H9 (cell line): ENCODE data around the gene ADM. TPM values are rescaled to one million over a fixed set of nuclear protein-coding genes. Genes with fewer than 3 reads are reported as not detected.

Experiments
- DNase-seq: peaks from one replicate; pipeline ENCODE4 v3.0.0-alpha.2; 2017
- H2AFZ ChIP-seq: one replicate; pipeline ENCODE4 v1.6.1; 2013; ENCODE audit warnings: mild to moderate bottlenecking, low read length, control low read depth, moderate library complexity
- H2AK5ac ChIP-seq: 2 replicates; pipeline ENCODE4 v1.6.1; 2013; ENCODE audit warnings: low read length, control low read depth, mixed read lengths; ENCODE audit not compliant: insufficient read length
- H2BK120ac ChIP-seq: one replicate; pipeline ENCODE4 v1.6.1; 2013; ENCODE audit warnings: low read depth, mild to moderate bottlenecking, low read length, control low read depth, inconsistent platforms; ENCODE audit not compliant: poor library complexity, severe bottlenecking
- H2BK12ac ChIP-seq: 2 replicates; pipeline ENCODE4 v1.6.1; 2013; ENCODE audit warnings: low read length, control low read depth, mixed read lengths, low read depth; ENCODE audit not compliant: insufficient read length
- H2BK15ac ChIP-seq: 2 replicates; pipeline ENCODE4 v1.6.1; 2013; ENCODE audit warnings: low read depth, low read length, control low read depth
- H2BK20ac ChIP-seq: one replicate; pipeline ENCODE4 v1.6.1; 2013; ENCODE audit warnings: low read depth, mild to moderate bottlenecking, low read length, control low read depth, inconsistent platforms; ENCODE audit not compliant: poor library complexity, severe bottlenecking
- H2BK5ac ChIP-seq: 2 replicates; pipeline ENCODE4 v1.6.1; 2013; ENCODE audit warnings: low read length, control low read depth, mixed read lengths; ENCODE audit not compliant: insufficient read length
- H3K14ac ChIP-seq: 2 replicates; pipeline ENCODE4 v1.6.1; 2013; ENCODE audit warnings: low read length, control low read depth; ENCODE audit not compliant: insufficient read depth
- H3K18ac ChIP-seq: 2 replicates; pipeline ENCODE4 v1.6.1; 2013; ENCODE audit warnings: low read depth, mild to moderate bottlenecking, mixed read lengths, low read length, control low read depth; ENCODE audit not compliant: insufficient read length
- H3K23ac ChIP-seq: 2 replicates; pipeline ENCODE4 v1.6.1; 2013; ENCODE audit warnings: low read length, control low read depth, mixed read lengths, low read depth; ENCODE audit not compliant: insufficient read length
- H3K23me2 ChIP-seq: 2 replicates; pipeline ENCODE4 v1.6.1; 2013; ENCODE audit warnings: low read depth, mild to moderate bottlenecking, mixed read lengths, low read length, control low read depth; ENCODE audit not compliant: insufficient read length, poor library complexity, severe bottlenecking
- H3K27ac ChIP-seq: 2 replicates; pipeline ENCODE4 v1.5.1; 2013; ENCODE audit warnings: low read length, control low read depth, mixed read lengths, low read depth; ENCODE audit not compliant: insufficient read length
- H3K27me3 ChIP-seq: 2 replicates; pipeline ENCODE4 v1.6.1; 2013; ENCODE audit warnings: low read length, control low read depth, inconsistent platforms; ENCODE audit not compliant: insufficient read depth
- H3K4ac ChIP-seq: 2 replicates; pipeline ENCODE4 v1.6.1; 2013; ENCODE audit warnings: low read depth, mild to moderate bottlenecking, control low read depth, inconsistent platforms, low read length, moderate library complexity
- H3K4me1 ChIP-seq: 2 replicates; pipeline ENCODE4 v1.6.1; 2013; ENCODE audit warnings: low read length, control low read depth, inconsistent platforms; ENCODE audit not compliant: insufficient read depth
- H3K4me2 ChIP-seq: 2 replicates; pipeline ENCODE4 v1.6.1; 2013; ENCODE audit warnings: low read length, control low read depth, mixed read lengths; ENCODE audit not compliant: insufficient read length, insufficient read depth
- H3K56ac ChIP-seq: 2 replicates; pipeline ENCODE4 v1.6.1; 2013; ENCODE audit warnings: low read depth, mild to moderate bottlenecking, mixed read lengths, low read length, control low read depth; ENCODE audit not compliant: insufficient read length
- H3K79me1 ChIP-seq: 2 replicates; pipeline ENCODE4 v1.6.1; 2013; ENCODE audit warnings: low read depth, mild to moderate bottlenecking, moderate library complexity, low read length, control low read depth, inconsistent platforms; ENCODE audit not compliant: insufficient read depth, poor library complexity, severe bottlenecking
- H3K79me2 ChIP-seq: 2 replicates; pipeline ENCODE4 v1.6.1; 2013; ENCODE audit warnings: low read length, control low read depth, inconsistent platforms; ENCODE audit not compliant: insufficient read depth
- H3K9ac ChIP-seq: 2 replicates; pipeline ENCODE4 v1.6.1; 2013; ENCODE audit warnings: low read length, control low read depth, mixed read lengths; ENCODE audit not compliant: insufficient read length; ENCODE audit errors: extremely low read depth
- H3K9me3 ChIP-seq: one replicate; pipeline ENCODE4 v1.6.1; 2013; ENCODE audit warnings: low read depth, low read length, inconsistent platforms; ENCODE audit not compliant: control insufficient read depth
- H3T11ph ChIP-seq: one replicate; pipeline ENCODE4 v1.6.1; 2013; ENCODE audit warnings: mild to moderate bottlenecking, low read length, control low read depth, inconsistent platforms
- H4K20me1 ChIP-seq: one replicate; pipeline ENCODE4 v1.6.1; 2013; ENCODE audit not compliant: control insufficient read depth, insufficient read length, insufficient read depth
- H4K5ac ChIP-seq: 2 replicates; pipeline ENCODE4 v1.6.1; 2013; ENCODE audit warnings: low read depth, mild to moderate bottlenecking, mixed read lengths, low read length, control low read depth; ENCODE audit not compliant: insufficient read length
- H4K8ac ChIP-seq: replicated peaks from 2 replicates; pipeline ENCODE4 v1.6.1; 2013; ENCODE audit warnings: low read length, control low read depth, mixed read lengths, low read depth; ENCODE audit not compliant: insufficient read length
- H4K91ac ChIP-seq: 2 replicates; pipeline ENCODE4 v1.6.1; 2013; ENCODE audit warnings: low read depth, mild to moderate bottlenecking, moderate library complexity, mixed read lengths, low read length, control low read depth; ENCODE audit not compliant: insufficient read length
- H3K27ac Mint-ChIP-seq, 3 experiments: 2 replicates in 2 of 3; 3 replicates in 1 of 3; pipeline ENCODE4 v1.8.0; 2020 to 2021; ENCODE audit warnings: mixed read lengths in 3 of 3, mild to moderate bottlenecking in 1 of 3, moderate library complexity in 1 of 3
- H3K27me3 Mint-ChIP-seq: 2 replicates; pipeline ENCODE4 v1.8.0; 2021; ENCODE audit warnings: low read depth, mild to moderate bottlenecking, moderate library complexity, mixed read lengths
- H3K36me3 Mint-ChIP-seq, 3 experiments: 2 replicates in 2 of 3; 3 replicates in 1 of 3; pipeline ENCODE4 v1.8.0; 2020 to 2021; ENCODE audit warnings: low read depth in 3 of 3, mixed read lengths in 3 of 3; ENCODE audit not compliant: insufficient read depth in 1 of 3
- H3K4me1 Mint-ChIP-seq, 2 experiments: 2 replicates each; pipeline ENCODE4 v1.8.0; 2020; ENCODE audit warnings: mixed read lengths in 2 of 2
- H3K4me3 Mint-ChIP-seq, 2 experiments: 2 replicates in 1 of 2; 3 replicates in 1 of 2; pipeline ENCODE4 v1.8.0; 2020 to 2021; ENCODE audit warnings: mild to moderate bottlenecking in 2 of 2, mixed read lengths in 2 of 2, moderate library complexity in 1 of 2
- H3K9me3 Mint-ChIP-seq, 2 experiments: 2 replicates in 1 of 2; 3 replicates in 1 of 2; pipeline ENCODE4 v1.8.0; 2020; ENCODE audit warnings: mild to moderate bottlenecking in 2 of 2, mixed read lengths in 2 of 2, moderate library complexity in 1 of 2
- CTCF ChIP-seq: fragments of 200-600 bp; sonication (generic); conservative IDR thresholded peaks from 3 replicates; pipeline ENCODE4 v1.8.0; 2021; ENCODE audit warnings: antibody characterized with exemption, mild to moderate bottlenecking
- WGBS: extraction: QIAGEN DNeasy Blood & Tissue Kit; methylation state at CpG from one replicate; pipeline ENCODE4 v1.1.7; 2013; ENCODE audit warnings: missing lambda C conversion rate, low lambda C conversion rate, mixed read lengths; ENCODE audit not compliant: insufficient read length; ENCODE audit errors: extremely low coverage; 5-methylcytosine and 5-hydroxymethylcytosine counted together
- total RNA-seq: library from RNA; stranded (reverse); gene quantifications from 2 replicates; pipeline ENCODE4 v1.2.1, GENCODE V29; 2021

Gene ADM
- total RNA-seq, 1 experiment from 2014 or later = 99.1 TPM

GRCh38 chr11:10311802-10312201 is 6.9 kb downstream of the ADM start:
- Histone ChIP-seq H2AK5ac (no peak overlapping the region), H4K20me1 (no peaks in the 10 kb centered on the region), H3K23ac (no peak overlapping the region), H2BK12ac (no peak overlapping the region), H3T11ph (no peak overlapping the region), H3K4me2 (no peak overlapping the region), H3K56ac (no peak overlapping the region), H3K4me1 (peaks cover 8% of the 10 kb centered on the region), H4K8ac (no peak overlapping the region), H2BK5ac (no peak overlapping the region), H4K91ac (no peak overlapping the region), H3K9me3 (no peaks in the 10 kb centered on the region), H3K23me2 (no peaks in the 10 kb centered on the region), H2AFZ (no peak overlapping the region), H2BK20ac (no peak overlapping the region), H3K18ac (no peak overlapping the region), H2BK120ac (no peak overlapping the region), H3K27me3 (no peaks in the 10 kb centered on the region), H3K4ac (no peak overlapping the region), H3K14ac (no peak overlapping the region), H3K79me1 (no peaks in the 10 kb centered on the region), H2BK15ac (no peak overlapping the region), H3K79me2 (no peaks in the 10 kb centered on the region; the same call in 1 of the 2 replicates), H3K9ac (no peak overlapping the region), H3K27ac (no peak overlapping the region), H4K5ac (no peak overlapping the region)
- no peak for TF ChIP-seq CTCF
- Mint-ChIP-seq H3K4me3 (no peak overlapping the region), H3K36me3 (peaks cover 5 to 13% (median 8%) of the 10 kb centered on the region in 3 experiments; a peak in 5 of 7 replicates), H3K9me3 (peaks cover 0 to 9% of the 10 kb centered on the region in 2 experiments; a peak in 4 of 5 replicates), H3K4me1 (peaks cover 40 to 42% of the 10 kb centered on the region in 2 experiments), H3K27ac (no peak overlapping the region), H3K27me3 (peaks cover 4% of the 10 kb centered on the region)
- no peak for DNase-seq
- WGBS = no CpG with 5 or more reads among the region's 2 CpGs
